IPS-15b (cell line): ENCODE measurements around the gene VSTM2L.

ENCODE experiments used
- H3K27me3 ChIP-seq: one replicate; pipeline ENCODE4 v1.6.1; 2013; ENCODE audit warnings: low read length; ENCODE audit not compliant: control insufficient read depth, insufficient read depth
- H3K36me3 ChIP-seq: one replicate; pipeline ENCODE4 v1.6.1; 2013; ENCODE audit warnings: low read length; ENCODE audit not compliant: control insufficient read depth, insufficient read depth
- H3K4me1 ChIP-seq: one replicate; pipeline ENCODE4 v1.6.1; 2013; ENCODE audit warnings: mild to moderate bottlenecking, low read length; ENCODE audit not compliant: control insufficient read depth, insufficient read depth
- H3K4me3 ChIP-seq: one replicate; pipeline ENCODE4 v1.5.1; 2013; ENCODE audit warnings: low read depth, low read length
- H3K9ac ChIP-seq: one replicate; pipeline ENCODE4 v1.6.1; 2013; ENCODE audit warnings: low read depth, mild to moderate bottlenecking, low read length
- H3K9me3 ChIP-seq: one replicate; pipeline ENCODE4 v1.6.1; 2013; ENCODE audit warnings: mild to moderate bottlenecking, low read length; ENCODE audit not compliant: control insufficient read depth, insufficient read depth

The VSTM2L gene

DNA sequence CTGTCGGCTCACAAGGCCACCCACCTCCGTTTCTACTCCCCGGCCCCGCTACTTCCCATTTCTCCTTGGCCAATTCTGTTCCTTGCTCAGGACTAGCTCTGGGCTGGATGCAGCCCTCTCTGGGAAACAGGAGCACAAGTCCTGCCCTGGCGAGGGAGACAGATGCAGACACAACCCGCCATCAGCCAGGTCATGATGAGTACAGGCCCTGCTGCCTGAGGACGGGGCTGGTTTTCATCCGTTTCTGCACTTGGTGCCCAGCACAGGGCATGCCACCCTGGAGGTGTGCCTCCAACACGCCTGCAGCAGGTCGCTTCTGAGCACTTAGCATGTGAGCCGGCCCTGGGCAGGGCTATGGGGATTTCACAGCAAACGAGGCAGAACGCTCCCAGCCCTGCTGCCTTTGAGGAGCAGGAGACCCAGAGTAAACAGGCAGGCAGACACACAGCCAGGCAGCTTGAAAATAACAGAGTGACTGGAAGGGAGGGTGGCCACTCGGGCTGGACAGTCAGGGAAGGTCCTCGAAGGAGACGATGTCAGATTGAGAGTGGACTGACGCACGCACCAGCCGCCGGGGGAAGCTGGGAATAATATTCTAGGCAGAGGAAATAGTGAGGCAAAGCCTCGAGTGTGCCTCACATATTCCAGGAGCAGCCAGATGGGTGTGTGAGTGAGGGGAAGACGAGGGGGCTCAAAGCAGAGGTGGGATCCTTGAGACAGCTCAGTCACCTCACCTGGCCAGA is 21.2 kb upstream of the VSTM2L start:
- Histone ChIP-seq H3K4me1 (no peaks in the 10 kb centered on the region), H3K36me3 (no peaks in the 10 kb centered on the region), H3K27me3 (no peaks in the 10 kb centered on the region), H3K9me3 (no peaks in the 10 kb centered on the region), H3K9ac (no peak overlapping the region), H3K4me3 (no peak overlapping the region)

DNA sequence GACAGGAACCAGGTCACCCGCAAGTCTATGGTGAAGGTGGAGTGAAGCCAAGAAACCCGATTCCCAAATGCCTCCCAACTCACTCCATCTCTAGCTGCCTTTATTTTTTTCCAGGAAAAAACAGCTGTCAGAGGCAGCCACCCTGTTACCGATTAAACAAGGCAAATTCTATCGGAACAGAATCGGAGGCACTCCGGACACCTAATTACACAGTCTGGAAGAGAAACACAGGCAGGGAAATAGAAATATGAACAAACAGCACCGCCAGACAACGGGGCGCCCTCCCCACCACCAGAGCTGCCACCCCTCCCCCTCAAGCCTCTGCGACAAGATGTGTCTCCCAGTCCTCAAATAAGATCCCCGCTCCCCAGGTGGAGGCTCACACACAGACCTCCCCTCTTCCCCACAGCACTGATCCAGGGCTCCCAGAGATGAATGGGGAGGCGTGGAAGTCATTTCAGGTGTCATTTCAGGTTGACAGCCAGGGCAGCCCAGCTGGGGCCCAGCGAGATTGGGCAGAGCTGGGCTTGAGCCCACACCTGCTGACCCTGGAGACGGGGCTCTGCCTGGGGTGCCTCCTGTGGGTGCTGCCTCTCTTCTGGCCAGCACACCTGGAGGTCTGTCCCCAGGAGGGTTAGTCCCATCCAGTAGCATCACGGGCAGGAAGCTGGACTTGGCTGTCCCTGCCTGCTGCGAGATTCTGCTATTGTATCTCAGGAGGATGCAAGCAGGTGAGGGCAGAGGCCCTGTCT is 19.8 kb upstream of the VSTM2L start:
- Histone ChIP-seq H3K9me3 (no peaks in the 10 kb centered on the region), H3K36me3 (no peaks in the 10 kb centered on the region), H3K27me3 (no peaks in the 10 kb centered on the region), H3K4me1 (no peaks in the 10 kb centered on the region), H3K4me3 (no peak overlapping the region), H3K9ac (no peak overlapping the region)

DNA sequence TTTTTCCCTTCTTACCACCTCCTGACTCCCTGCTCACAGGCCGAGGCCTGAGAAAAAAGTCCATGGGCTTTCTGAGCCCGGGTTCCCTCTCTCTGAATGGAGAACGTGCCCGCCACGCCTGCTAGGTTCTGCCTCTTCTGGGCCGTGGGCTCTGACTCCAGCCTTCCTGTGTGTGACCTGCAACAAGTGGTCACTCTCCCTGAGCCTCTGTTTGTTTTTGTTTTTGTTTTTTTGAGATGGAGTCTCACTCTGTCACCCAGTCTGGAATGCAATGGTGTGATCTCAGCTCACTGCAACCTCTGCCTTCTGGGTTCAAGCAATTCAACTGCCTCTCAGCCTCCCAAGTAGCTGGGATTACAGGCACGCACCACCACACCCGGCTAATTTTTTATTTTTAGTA is 17.9 kb upstream of the VSTM2L start:
- H3K4me1 ChIP-seq, result no peaks in the 10 kb centered on the region
- H3K36me3 ChIP-seq, result no peaks in the 10 kb centered on the region
- no peaks in the 10 kb centered on the region for H3K9me3 ChIP-seq
- H3K4me3 ChIP-seq, result no peak overlapping the region
- no peaks in the 10 kb centered on the region for H3K27me3 ChIP-seq
- no peak overlapping the region for H3K9ac ChIP-seq

DNA sequence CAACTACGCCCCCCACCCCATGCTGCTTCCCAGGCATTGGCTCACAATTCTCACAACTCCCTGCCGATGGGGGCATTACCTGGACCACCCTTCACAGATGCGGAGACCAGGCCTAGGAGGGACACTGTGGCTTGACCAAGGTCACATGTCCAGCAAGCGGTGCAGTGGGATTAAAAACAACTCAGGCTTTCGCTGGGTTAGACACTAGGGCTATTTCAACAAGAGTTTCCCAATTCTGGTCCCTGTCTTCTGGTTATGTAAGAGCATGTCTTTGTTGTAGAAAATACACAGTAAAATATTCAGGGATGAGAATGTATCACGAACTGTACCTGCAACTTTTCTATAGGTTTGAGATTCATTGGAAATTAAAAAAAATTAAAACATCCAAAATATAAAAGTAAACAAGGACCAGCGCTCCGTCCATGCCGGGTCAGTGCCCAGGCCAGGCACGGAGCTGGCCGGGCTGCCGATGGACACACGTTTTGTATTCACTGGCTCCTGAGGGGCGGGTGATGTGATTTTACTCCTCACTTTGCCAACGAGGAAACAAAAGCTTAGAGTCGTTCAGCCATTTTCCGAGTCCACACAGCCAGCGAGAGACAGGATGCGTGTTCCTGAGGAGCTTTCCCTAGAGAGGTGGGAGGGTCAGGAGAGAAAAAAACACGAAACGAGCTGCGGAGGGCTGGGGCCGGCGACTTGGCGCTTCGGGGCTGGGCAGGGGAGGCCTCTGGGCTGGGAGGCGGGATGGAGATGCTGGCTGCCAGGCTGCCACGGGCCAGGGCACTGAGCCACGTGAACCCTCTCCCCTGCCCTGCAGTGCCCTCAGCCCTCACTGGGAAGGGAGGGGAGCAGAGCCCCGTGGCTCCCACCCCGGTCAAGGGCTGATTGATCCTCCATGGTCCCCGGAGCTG is 17.1 kb upstream of the VSTM2L start:
- Histone ChIP-seq H3K27me3 (no peaks in the 10 kb centered on the region), H3K36me3 (no peaks in the 10 kb centered on the region), H3K9ac (no peak overlapping the region), H3K9me3 (no peaks in the 10 kb centered on the region), H3K4me3 (no peak overlapping the region), H3K4me1 (no peaks in the 10 kb centered on the region)

DNA sequence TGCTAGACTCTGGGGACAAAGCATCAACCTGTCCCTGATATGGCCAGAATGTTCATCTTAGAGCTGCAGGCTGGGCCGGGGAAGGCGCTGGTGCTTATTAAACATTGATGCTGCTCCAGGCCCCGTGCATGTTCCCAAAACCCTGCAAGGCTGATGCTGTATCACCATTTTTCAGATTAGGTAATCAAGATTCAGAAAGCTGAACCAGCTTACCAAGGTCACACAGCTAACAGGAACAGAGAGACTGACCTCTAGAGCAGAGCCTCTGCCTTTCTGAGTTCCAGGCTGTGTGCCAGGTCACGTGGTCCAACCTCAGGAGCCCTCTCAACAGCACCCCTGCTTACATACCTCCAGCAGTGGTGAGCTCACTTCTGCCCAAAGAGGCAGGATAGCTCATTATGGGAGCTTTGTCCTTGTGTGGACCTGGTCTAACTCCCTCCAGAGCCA is 16.1 kb upstream of the VSTM2L start:
- H3K9me3 ChIP-seq, result no peaks in the 10 kb centered on the region
- H3K9ac ChIP-seq, result no peak overlapping the region
- H3K4me3 ChIP-seq, result no peak overlapping the region
- H3K27me3 ChIP-seq, result no peaks in the 10 kb centered on the region
- no peaks in the 10 kb centered on the region for H3K4me1 ChIP-seq
- H3K36me3 ChIP-seq, result no peaks in the 10 kb centered on the region

DNA sequence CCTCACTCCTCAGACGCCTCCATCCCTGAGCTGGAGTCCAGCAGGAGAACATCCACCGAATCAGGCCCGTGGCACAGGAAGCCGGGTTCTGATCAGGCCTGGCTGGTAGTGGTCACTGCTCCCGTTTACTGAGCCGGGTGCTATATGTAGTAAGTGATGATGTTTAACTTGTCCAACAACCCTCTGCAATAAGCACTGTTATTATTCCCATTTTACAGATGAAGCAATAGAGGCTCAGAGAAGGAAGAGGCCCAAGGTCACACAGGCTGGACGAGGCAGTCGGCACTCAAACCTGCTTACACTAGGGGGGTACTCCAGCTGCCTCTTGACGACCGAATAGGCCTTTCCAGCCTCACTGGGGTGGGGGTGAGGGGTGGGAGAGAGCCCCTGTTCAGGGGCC is 14.3 kb upstream of the VSTM2L start:
- no peaks in the 10 kb centered on the region for H3K4me1 ChIP-seq
- no peaks in the 10 kb centered on the region for H3K27me3 ChIP-seq
- no peaks in the 10 kb centered on the region for H3K9me3 ChIP-seq
- H3K9ac ChIP-seq, result no peak overlapping the region
- no peak overlapping the region for H3K4me3 ChIP-seq
- no peaks in the 10 kb centered on the region for H3K36me3 ChIP-seq

DNA sequence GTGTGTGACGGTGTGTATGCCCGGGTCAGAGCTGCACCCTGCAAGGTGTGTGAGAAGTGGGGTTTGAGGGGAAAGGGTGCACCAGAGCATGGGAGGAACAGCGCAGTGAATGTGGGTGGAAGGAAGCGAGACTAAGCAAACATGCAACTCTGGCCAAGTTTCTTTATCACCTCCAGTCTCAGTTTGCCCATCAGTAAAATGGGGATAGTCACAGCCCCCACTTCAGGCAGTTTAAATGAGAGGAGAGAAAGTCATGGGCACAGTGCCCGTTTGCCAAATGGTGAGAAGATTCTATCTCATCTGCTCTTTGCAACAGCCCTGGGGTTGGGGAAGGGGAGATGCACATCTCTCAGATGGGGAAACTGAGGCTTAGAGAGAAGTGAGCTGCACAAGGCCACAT is 12.8 kb upstream of the VSTM2L start:
- Histone ChIP-seq H3K4me1 (no peaks in the 10 kb centered on the region), H3K36me3 (no peaks in the 10 kb centered on the region), H3K4me3 (no peak overlapping the region), H3K27me3 (no peaks in the 10 kb centered on the region), H3K9me3 (no peaks in the 10 kb centered on the region), H3K9ac (no peak overlapping the region)

DNA sequence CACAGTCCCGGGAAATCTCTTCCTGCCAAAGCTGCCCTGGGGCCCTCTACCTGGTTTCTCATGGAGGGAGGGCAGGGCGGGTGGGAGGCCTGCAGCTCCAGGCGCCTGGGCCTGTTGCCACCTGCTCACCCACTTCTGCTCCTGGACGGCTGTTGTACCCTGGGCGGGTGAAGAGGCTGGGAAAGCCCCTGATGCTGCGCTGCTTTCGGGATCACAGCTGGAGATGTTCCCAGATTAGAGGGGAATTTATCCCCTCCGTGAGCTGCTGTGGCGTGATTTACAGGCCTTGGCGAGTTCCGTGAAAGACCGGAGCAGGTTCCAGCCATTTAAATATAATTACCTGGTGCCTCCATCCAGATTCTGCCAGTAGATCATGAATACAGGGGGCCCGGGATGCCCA is 12.3 kb upstream of the VSTM2L start:
- H3K36me3 ChIP-seq, result no peaks in the 10 kb centered on the region

DNA sequence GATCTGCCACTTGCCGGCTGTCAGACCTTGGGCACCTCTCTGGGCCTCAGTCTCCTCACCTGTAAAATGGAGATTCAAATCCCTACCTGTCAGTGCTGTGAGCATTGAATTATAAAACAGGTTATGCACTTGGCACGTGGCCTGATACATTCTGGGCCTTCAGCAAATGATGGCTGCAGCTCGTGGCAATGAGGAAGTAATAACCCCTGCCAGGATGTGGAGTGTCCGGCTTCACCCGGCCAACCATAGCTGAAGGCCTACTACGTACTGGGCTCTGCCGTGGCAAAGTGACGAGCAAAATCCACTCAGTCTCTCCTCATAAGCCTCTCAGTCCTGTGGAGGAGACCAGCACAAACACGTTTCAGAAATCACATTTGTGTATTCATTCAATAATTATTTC is 10.9 kb upstream of the VSTM2L start:
- Histone ChIP-seq H3K9me3 (no peaks in the 10 kb centered on the region), H3K4me3 (no peak overlapping the region), H3K36me3 (no peaks in the 10 kb centered on the region), H3K27me3 (no peaks in the 10 kb centered on the region), H3K4me1 (no peaks in the 10 kb centered on the region), H3K9ac (no peak overlapping the region)

More for the DNA sequence above, 12.3 kb upstream of the VSTM2L start:
- H3K9me3 ChIP-seq, result no peaks in the 10 kb centered on the region
- no peaks in the 10 kb centered on the region for H3K27me3 ChIP-seq
- no peaks in the 10 kb centered on the region for H3K4me1 ChIP-seq
- H3K9ac ChIP-seq, result no peak overlapping the region
- H3K4me3 ChIP-seq, result no peak overlapping the region

DNA sequence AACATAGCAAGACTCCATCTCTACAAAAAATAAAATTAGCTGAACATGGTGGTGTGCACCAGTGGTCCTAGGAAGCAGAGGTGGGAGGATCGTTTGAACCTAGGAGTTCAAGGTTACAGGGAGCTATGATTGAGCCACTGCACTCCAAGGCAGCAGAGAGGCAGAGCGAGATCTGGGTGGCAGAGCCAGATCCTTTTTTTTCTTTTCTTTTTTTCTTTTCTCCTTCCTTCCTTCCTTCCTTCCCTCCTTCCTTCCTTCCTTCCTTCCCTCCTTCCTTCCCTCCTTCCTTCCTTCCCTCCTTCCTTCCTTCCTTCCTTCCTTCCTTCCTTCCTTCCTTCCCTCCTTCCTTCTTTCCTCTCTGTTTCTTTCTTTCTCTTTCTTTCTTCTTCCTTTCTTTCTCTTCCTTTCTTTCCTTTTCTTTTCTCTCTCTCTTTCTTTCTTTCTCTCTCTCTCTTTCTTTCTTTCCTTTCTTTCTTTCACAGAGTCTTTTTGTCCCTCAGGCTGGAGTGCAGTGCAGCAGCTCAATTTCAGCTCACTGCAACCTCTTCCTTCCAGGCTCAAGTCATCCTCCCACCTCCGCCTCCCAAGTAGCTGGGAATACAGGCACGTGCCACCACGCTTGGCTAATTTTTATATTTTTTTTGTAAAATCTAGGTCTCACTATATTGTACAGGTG is 9.2 kb upstream of the VSTM2L start:
- Histone ChIP-seq H3K9ac (no peak overlapping the region), H3K36me3 (no peaks in the 10 kb centered on the region), H3K4me3 (no peak overlapping the region), H3K4me1 (no peaks in the 10 kb centered on the region), H3K27me3 (no peaks in the 10 kb centered on the region), H3K9me3 (no peaks in the 10 kb centered on the region)

DNA sequence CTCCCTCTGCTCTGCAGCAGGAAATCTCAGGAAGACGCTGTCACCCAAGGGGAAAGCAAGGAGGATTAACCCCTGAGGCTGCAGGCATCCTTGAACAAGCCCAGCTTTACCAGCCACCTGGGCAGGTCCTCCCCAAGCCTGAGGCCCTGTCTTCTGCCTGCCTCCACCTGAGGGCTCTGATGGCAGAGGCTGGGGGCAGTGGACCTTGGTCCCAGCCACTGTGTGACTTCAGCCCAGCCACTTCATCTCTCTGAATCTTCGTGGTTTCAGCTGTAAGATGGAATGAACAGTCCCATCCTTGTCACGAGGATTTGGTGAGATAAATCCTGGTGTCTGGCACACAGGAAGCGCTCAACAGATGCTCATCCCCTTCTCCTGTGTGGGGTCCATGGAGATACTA is 8.5 kb upstream of the VSTM2L start:
- Histone ChIP-seq H3K4me1 (no peaks in the 10 kb centered on the region), H3K4me3 (no peak overlapping the region), H3K9me3 (no peaks in the 10 kb centered on the region), H3K27me3 (no peaks in the 10 kb centered on the region), H3K36me3 (no peaks in the 10 kb centered on the region), H3K9ac (no peak overlapping the region)
